WTC11 (cell line): Measurements from ENCODE around the gene UCK2. TPM values are rescaled to one million over a fixed set of nuclear protein-coding genes. Genes with fewer than 3 reads are reported as not detected.

Source experiments
- ATAC-seq: fragments of 200-7000 bp; cut with Tn5 transposase; 2 replicates; pipeline ENCODE4 v1.10.0; 2021; ENCODE audit warnings: mild to moderate bottlenecking, moderate library complexity
- CTCF ChIA-PET: fragments of 300-600 bp; sonication (Branson Sonifier 250); formaldehyde crosslinking; loops from one replicate; lab custom pipeline; 2021; ENCODE audit warnings: antibody characterized with exemption; lab: Charles Lee
- POLR2A ChIA-PET: fragments of 350-600 bp; sonication (Branson Sonifier 250); formaldehyde crosslinking; loops from one replicate; lab custom pipeline; 2021; ENCODE audit warnings: antibody characterized with exemption; lab: Charles Lee
- DNase-seq: peaks from one replicate; pipeline ENCODE4 v3.0.0; 2021; ENCODE audit warnings: low spot score
- H3K27ac Mint-ChIP-seq: 2 replicates; pipeline ENCODE4 v1.8.0; 2021; ENCODE audit warnings: mixed read lengths
- H3K27me3 Mint-ChIP-seq: 2 replicates; pipeline ENCODE4 v1.8.0; 2021; ENCODE audit warnings: low read depth, mild to moderate bottlenecking, moderate library complexity, mixed read lengths
- H3K36me3 Mint-ChIP-seq: 2 replicates; pipeline ENCODE4 v1.8.0; 2021; ENCODE audit warnings: mixed read lengths
- H3K4me1 Mint-ChIP-seq: 2 replicates; pipeline ENCODE4 v1.8.0; 2022; ENCODE audit warnings: mixed read lengths
- H3K4me3 Mint-ChIP-seq: 2 replicates; pipeline ENCODE4 v1.8.0; 2021; ENCODE audit warnings: mild to moderate bottlenecking, moderate library complexity, mixed read lengths
- H3K9me3 Mint-ChIP-seq: 2 replicates; pipeline ENCODE4 v1.8.0; 2021; ENCODE audit warnings: mixed read lengths
- ARID4B ChIP-seq: sonication (generic); formaldehyde crosslinking; IDR thresholded peaks from 2 replicates; pipeline ENCODE4 v1.8.0; 2023; ENCODE audit warnings: missing genetic modification reagents, mild to moderate bottlenecking, borderline replicate concordance
- ATF1 ChIP-seq: sonication (generic); formaldehyde crosslinking; IDR thresholded peaks from 2 replicates; pipeline ENCODE4 v1.8.1; 2023; ENCODE audit warnings: mild to moderate bottlenecking, moderate library complexity, missing genetic modification reagents
- CREM ChIP-seq: sonication (generic); formaldehyde crosslinking; IDR thresholded peaks from 2 replicates; pipeline ENCODE4 v1.8.1; 2022; ENCODE audit warnings: mild to moderate bottlenecking, missing genetic modification reagents, moderate library complexity
- EMX1 ChIP-seq: fragments of 250-450 bp; sonication (Bioruptor Pico); IDR thresholded peaks from 2 replicates; pipeline ENCODE4 v1.8.0; 2021; ENCODE audit warnings: mild to moderate bottlenecking
- ERG ChIP-seq: fragments of 250-450 bp; sonication (Bioruptor Pico); IDR thresholded peaks from 2 replicates; pipeline ENCODE4 v1.8.0; 2021; ENCODE audit warnings: mild to moderate bottlenecking
- FOXK1 ChIP-seq: sonication (generic); formaldehyde crosslinking; IDR thresholded peaks from 2 replicates; pipeline ENCODE4 v1.8.0; 2022; ENCODE audit warnings: mild to moderate bottlenecking, moderate library complexity, missing genetic modification reagents
- FOXP1 ChIP-seq: sonication (generic); formaldehyde crosslinking; IDR thresholded peaks from 2 replicates; pipeline ENCODE4 v1.8.0; 2022; ENCODE audit warnings: missing genetic modification reagents, mild to moderate bottlenecking, moderate library complexity, borderline replicate concordance
- GTF2I ChIP-seq: fragments of 250-450 bp; sonication (Bioruptor Pico); conservative IDR thresholded peaks from 2 replicates; pipeline ENCODE4 v1.4.0; 2021; ENCODE audit warnings: mild to moderate bottlenecking
- JUN ChIP-seq: sonication (generic); formaldehyde crosslinking; IDR thresholded peaks from 2 replicates; pipeline ENCODE4 v1.8.0; 2023; ENCODE audit warnings: mild to moderate bottlenecking, missing genetic modification reagents
- KAT7 ChIP-seq: sonication (generic); formaldehyde crosslinking; IDR thresholded peaks from 2 replicates; pipeline ENCODE4 v1.8.1; 2023; ENCODE audit warnings: missing genetic modification reagents, mild to moderate bottlenecking, borderline replicate concordance
- NFYB ChIP-seq: sonication (generic); formaldehyde crosslinking; conservative IDR thresholded peaks from 2 replicates; pipeline ENCODE4 v1.8.0; 2022; ENCODE audit warnings: low read depth, missing genetic modification reagents
- RELA ChIP-seq: sonication (generic); formaldehyde crosslinking; IDR thresholded peaks from 2 replicates; pipeline ENCODE4 v1.8.1; 2022; ENCODE audit warnings: missing genetic modification reagents, mild to moderate bottlenecking, borderline replicate concordance
- SMAD3 ChIP-seq: sonication (generic); formaldehyde crosslinking; IDR thresholded peaks from 2 replicates; pipeline ENCODE4 v1.8.0; 2022; ENCODE audit warnings: missing genetic modification reagents, mild to moderate bottlenecking, borderline replicate concordance
- SMAD4 ChIP-seq: sonication (generic); formaldehyde crosslinking; IDR thresholded peaks from 2 replicates; pipeline ENCODE4 v1.8.0; 2022; ENCODE audit warnings: mild to moderate bottlenecking, missing genetic modification reagents
- SOX15 ChIP-seq: fragments of 250-450 bp; sonication (Bioruptor Pico); IDR thresholded peaks from 2 replicates; pipeline ENCODE4 v1.9.0; 2021; ENCODE audit warnings: mild to moderate bottlenecking
- STAT6 ChIP-seq: sonication (generic); formaldehyde crosslinking; conservative IDR thresholded peaks from 2 replicates; pipeline ENCODE4 v1.8.1; 2023; ENCODE audit warnings: mild to moderate bottlenecking, low read depth, missing genetic modification reagents, moderate library complexity
- USF2 ChIP-seq: sonication (generic); formaldehyde crosslinking; IDR thresholded peaks from 2 replicates; pipeline ENCODE4 v1.8.1; 2023; ENCODE audit warnings: mild to moderate bottlenecking, missing genetic modification reagents, moderate library complexity
- ZNF121 ChIP-seq: sonication (generic); formaldehyde crosslinking; IDR thresholded peaks from 2 replicates; pipeline ENCODE4 v1.8.0; 2023; ENCODE audit warnings: missing genetic modification reagents
- ZNF138 ChIP-seq: sonication (generic); formaldehyde crosslinking; conservative IDR thresholded peaks from 2 replicates; pipeline ENCODE4 v1.8.1; 2022; ENCODE audit warnings: mild to moderate bottlenecking, moderate library complexity, missing genetic modification reagents
- ZNF425 ChIP-seq: fragments of 250-450 bp; sonication (Bioruptor Pico); conservative IDR thresholded peaks from 2 replicates; pipeline ENCODE4 v1.9.0; 2021; ENCODE audit warnings: mild to moderate bottlenecking
- ZNF512 ChIP-seq: sonication (generic); formaldehyde crosslinking; IDR thresholded peaks from 2 replicates; pipeline ENCODE4 v1.8.1; 2022; ENCODE audit warnings: missing genetic modification reagents, borderline replicate concordance
- total RNA-seq: library from RNA; stranded (reverse); gene quantifications from 3 replicates; pipeline ENCODE4 v1.2.3, GENCODE V29; 2021

UCK2 gene
- total RNA-seq, 1 experiment from 2014 or later, result 85.7 TPM

- Mint-ChIP-seq H3K4me1 (peaks cover 60% of the 10 kb centered on the region), H3K27ac (peak overlapping the region; percentile 47; the same call in 1 of the 2 replicates), H3K9me3 (peaks cover 12% of the 10 kb centered on the region), H3K27me3 (no peaks in the 10 kb centered on the region), H3K36me3 (peaks cover 20% of the 10 kb centered on the region)
- no peak; the same call in 1 of the 2 replicates for ATAC-seq
- ChIA-PET CTCF (interaction anchor here (0.8 to 3.1 kb wide), 3 partner anchors 11 to 280 kb away, joined by 4 to 20 read pairs (median 7); no protein-coding TSS in a partner anchor), POLR2A (no interaction called here)
- TF ChIP-seq ERG (CRISPR knock-in tag) (no peak), ZNF512 (CRISPR knock-in tag) (no peak), SMAD3 (no peak), FOXK1 (CRISPR knock-in tag) (no peak), NFYB (CRISPR knock-in tag) (no peak), GTF2I (CRISPR knock-in tag) (no peak), USF2 (CRISPR knock-in tag) (no peak), FOXP1 (CRISPR knock-in tag) (no peak), SMAD4 (CRISPR knock-in tag) (no peak), KAT7 (CRISPR knock-in tag) (no peak), ZNF121 (CRISPR knock-in tag) (no peak), ZNF138 (CRISPR knock-in tag) (no peak), SOX15 (CRISPR knock-in tag) (no peak)
- TF ChIP-seq, all 79 proteins: peak for 0
- H3K4me3 Mint-ChIP-seq, result no peak overlapping the region
- DNase-seq, result no peak
Observed at GRCh38 chr1:165882168-165882837, 54.9 kb downstream of the UCK2 start.

- no peak for DNase-seq
- no peaks in the 10 kb centered on the region for H3K27me3 Mint-ChIP-seq
- H3K9me3 Mint-ChIP-seq, result peaks cover 4% of the 10 kb centered on the region
- peak; percentile 46 for ATAC-seq
- H3K36me3 Mint-ChIP-seq, result peaks cover 12% of the 10 kb centered on the region
- H3K4me1 Mint-ChIP-seq, result peaks cover 62% of the 10 kb centered on the region
- ChIA-PET POLR2A (no interaction called here), CTCF (interaction anchor here (0.6 to 3.1 kb wide), 4 partner anchors 8 to 596 kb away, joined by 3 to 20 read pairs (median 5); no protein-coding TSS in a partner anchor)
- H3K4me3 Mint-ChIP-seq, result no peak overlapping the region
- peak overlapping the region; percentile 68 for H3K27ac Mint-ChIP-seq
- TF ChIP-seq CREM, result no peak
- no peak for TF ChIP-seq ARID4B (CRISPR knock-in tag)
- TF ChIP-seq STAT6 (CRISPR knock-in tag), result no peak
- no peak for TF ChIP-seq RELA
- TF ChIP-seq ATF1 (CRISPR knock-in tag), result no peak
- TF ChIP-seq EMX1 (CRISPR knock-in tag), result no peak
- TF ChIP-seq JUN (CRISPR knock-in tag), result no peak
- TF ChIP-seq ZNF138 (CRISPR knock-in tag), result no peak
- no peak for TF ChIP-seq ZNF425
Observed at GRCh38 chr1:165883056-165883455, 55.6 kb downstream of the UCK2 start.
